B cell (primary cell): Measurements from ENCODE around the gene GOLGB1. TPM values are rescaled to one million over a fixed set of nuclear protein-coding genes. Genes with fewer than 3 reads are reported as not detected.

Experiments used
- ATAC-seq: fragments of 200-7000 bp; cut with Tn5 transposase; one replicate; pipeline ENCODE4 v1.10.0; 2021; ENCODE audit warnings: low read depth, mild to moderate bottlenecking, moderate number of reproducible peaks, moderate library complexity
- CTCF ChIA-PET: fragments of 350-600 bp; sonication (Branson Sonifier 250); formaldehyde crosslinking; loops from one replicate; lab custom pipeline; 2021; ENCODE audit warnings: antibody characterized with exemption, inconsistent platforms; lab: Charles Lee
- POLR2A ChIA-PET: fragments of 350-600 bp; sonication (Branson Sonifier 250); formaldehyde crosslinking; loops from one replicate; lab custom pipeline; 2021; ENCODE audit warnings: antibody characterized with exemption; lab: Charles Lee
- DNase-seq: peaks from one replicate; pipeline ENCODE4 v3.0.0; 2013
- H2AFZ ChIP-seq: 2 replicates; pipeline ENCODE4 v1.6.1; 2012; ENCODE audit warnings: mild to moderate bottlenecking, low read depth, low read length; ENCODE audit not compliant: insufficient read depth, poor library complexity, severe bottlenecking
- H3K27ac ChIP-seq, 2 donors: 1 replicate in 1 of 2; 2 replicates in 1 of 2; pipeline ENCODE4 v1.5.1; 2012 to 2013; ENCODE audit warnings: low read length in 2 of 2, mild to moderate bottlenecking in 2 of 2, moderate library complexity in 1 of 2
- H3K27me3 ChIP-seq, 4 experiments: fragments of 200-600 bp in 1 of 4; sonication (generic) in 1 of 4; replicated peaks in 1 of 4; 1 replicate in 2 of 4; 2 replicates in 2 of 4; pipeline versions ENCODE4 v1.6.1 to v1.7.0; 2013 to 2016; ENCODE audit warnings: low read length in 3 of 4, mild to moderate bottlenecking in 2 of 4, mixed read lengths in 1 of 4, moderate library complexity in 1 of 4; ENCODE audit not compliant: insufficient read depth in 4 of 4, control insufficient read depth in 3 of 4; ENCODE audit errors: control extremely low read depth in 1 of 4
- H3K36me3 ChIP-seq, 2 experiments: replicated peaks in 1 of 2; 1 replicate in 1 of 2; 2 replicates in 1 of 2; pipeline versions ENCODE4 v1.6.1 to v1.7.1; 2013; ENCODE audit warnings: low read length in 1 of 2; ENCODE audit not compliant: insufficient read depth in 2 of 2, control insufficient read depth in 1 of 2; ENCODE audit errors: control extremely low read depth in 1 of 2, extremely low read depth in 1 of 2
- H3K4me1 ChIP-seq, 2 donors: fragments of 200-600 bp in 1 of 2; sonication (generic) in 1 of 2; 1 replicate in 1 of 2; 2 replicates in 1 of 2; pipeline versions ENCODE4 v1.5.1 to v1.6.1; 2013 to 2017; ENCODE audit warnings: low read length in 2 of 2; ENCODE audit not compliant: control insufficient read depth in 2 of 2, insufficient read depth in 2 of 2
- H3K4me2 ChIP-seq: replicated peaks from 2 replicates; pipeline ENCODE3; 2012; ENCODE audit warnings: mild to moderate bottlenecking, low read depth, low read length; ENCODE audit not compliant: poor library complexity, severe bottlenecking
- H3K4me3 ChIP-seq, 5 experiments: fragments of 200-600 bp in 1 of 5; sonication (generic) in 1 of 5; 1 replicate in 3 of 5; 2 replicates in 2 of 5; pipeline versions ENCODE4 v1.5.1 to v1.7.0; 2011 to 2016; ENCODE audit warnings: low read length in 4 of 5, mild to moderate bottlenecking in 4 of 5, low read depth in 2 of 5, control low read depth in 1 of 5, moderate library complexity in 1 of 5; ENCODE audit not compliant: insufficient read depth in 1 of 5; ENCODE audit errors: control extremely low read depth in 1 of 5, extremely low read depth in 1 of 5
- H3K79me2 ChIP-seq: fragments of 200-600 bp; sonication (generic); one replicate; pipeline ENCODE4 v1.6.0; 2016; ENCODE audit warnings: low read length; ENCODE audit not compliant: control insufficient read depth, insufficient read depth
- H3K9ac ChIP-seq: fragments of 200-600 bp; sonication (generic); 2 replicates; pipeline ENCODE4 v1.6.1; 2017; ENCODE audit warnings: mild to moderate bottlenecking, low read length, moderate library complexity
- H3K9me3 ChIP-seq, 3 donors: one replicate each; pipeline versions ENCODE4 v1.6.1 to v1.7.1; 2013; ENCODE audit warnings: low read length in 2 of 3; ENCODE audit not compliant: control insufficient read depth in 2 of 3, insufficient read depth in 1 of 3; ENCODE audit errors: control extremely low read depth in 1 of 3
- H4K20me1 ChIP-seq: 2 replicates; pipeline ENCODE4 v1.6.0; 2012; ENCODE audit warnings: mild to moderate bottlenecking, low read length; ENCODE audit not compliant: insufficient read depth, control insufficient read depth, poor library complexity, severe bottlenecking
- H3K27ac Mint-ChIP-seq: one replicate; pipeline ENCODE4 v1.8.0; 2021; ENCODE audit warnings: mixed read lengths
- H3K27me3 Mint-ChIP-seq: one replicate; pipeline ENCODE4 v1.8.0; 2021; ENCODE audit warnings: mixed read lengths
- H3K4me1 Mint-ChIP-seq: one replicate; pipeline ENCODE4 v1.8.0; 2021; ENCODE audit warnings: mixed read lengths
- H3K4me3 Mint-ChIP-seq: one replicate; pipeline ENCODE4 v1.8.0; 2021; ENCODE audit warnings: mixed read lengths
- H3K9me3 Mint-ChIP-seq: one replicate; pipeline ENCODE4 v1.8.0; 2022; ENCODE audit warnings: mixed read lengths; ENCODE audit not compliant: insufficient read depth
- CTCF ChIP-seq: fragments of 200-600 bp; IDR thresholded peaks from one replicate; pipeline ENCODE4 v1.8.0; 2022; ENCODE audit warnings: antibody characterized with exemption, mild to moderate bottlenecking
- EZH2 ChIP-seq: IDR thresholded peaks from 2 replicates; pipeline ENCODE4 v1.6.1; 2012; ENCODE audit warnings: borderline replicate concordance, low read depth, mild to moderate bottlenecking, moderate library complexity, low read length; ENCODE audit not compliant: insufficient read depth, poor library complexity, severe bottlenecking
- WGBS: methylation state at CpG from one replicate; pipeline ENCODE4 v1.1.5; 2013; ENCODE audit warnings: missing lambda C conversion rate; ENCODE audit not compliant: insufficient coverage; 5-methylcytosine and 5-hydroxymethylcytosine counted together
- intact Hi-C: fragments of 100-400 bp; cut with micrococcal nuclease; formaldehyde crosslinking; loops from one replicate; pipeline ENCODE4 v1.10.0; 2022
- polyA plus RNA-seq: library from polyadenylated mRNA; depleted of rRNA; stranded (reverse); fragments of >200 nt; gene quantifications from 2 replicates; pipeline ENCODE4 v1.2.3, GENCODE V29; 2012
- total RNA-seq, 2 donors: library from RNA; stranded (reverse); fragments of 120-200 nt in 1 of 2; gene quantifications; 1 replicate in 1 of 2; 2 replicates in 1 of 2; pipeline versions ENCODE4 v1.2.3 to v1.2.4, GENCODE V29; 2013 to 2022

GOLGB1 gene
- total and polyA plus RNA-seq, 2 donors (not counting 1 experiment from before 2014, with no cell fraction given), result 6.2 to 58.7 TPM

DNA sequence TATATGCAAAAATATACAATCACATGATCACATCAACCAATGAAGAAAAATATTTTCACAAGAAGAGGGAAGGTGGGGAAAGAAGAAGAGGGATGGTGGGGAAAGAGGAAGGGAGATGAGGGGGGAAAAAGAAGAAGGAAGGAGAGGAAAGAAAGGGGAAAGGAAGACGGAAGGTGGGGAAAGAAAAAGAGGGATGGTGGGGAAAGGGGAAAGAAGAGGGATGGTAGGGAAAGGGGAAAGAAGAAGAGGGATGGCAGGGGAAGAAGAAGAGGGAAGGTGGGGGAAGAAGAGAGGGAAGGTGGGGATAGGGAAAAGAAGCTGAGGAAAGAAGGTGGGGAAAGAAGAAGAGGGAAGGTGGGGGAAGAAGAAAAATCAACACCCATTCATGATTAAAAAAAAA lies 3.2 kb upstream of the GOLGB1 start:
- no peak overlapping the region for H3K4me3 ChIP-seq
- H3K9me3 ChIP-seq, result peaks cover 0 to 1% (median 0%) of the 10 kb centered on the region in 3 donors
- peaks cover 17% of the 10 kb centered on the region for H3K79me2 ChIP-seq
- Mint-ChIP-seq H3K4me3 (no peak overlapping the region), H3K4me1 (peaks cover 6% of the 10 kb centered on the region), H3K27me3 (no peaks in the 10 kb centered on the region), H3K27ac (no peak overlapping the region), H3K9me3 (no peaks in the 10 kb centered on the region)
- 94% methylated on average over 1 of the region's 1 CpG for WGBS
- no peak overlapping the region for H3K9ac ChIP-seq
- no peak overlapping the region for H2AFZ ChIP-seq
- H3K36me3 ChIP-seq, result no peaks in the 10 kb centered on the region
- ChIA-PET POLR2A (no interaction called here), CTCF (no interaction called here)
- H3K4me1 ChIP-seq, result peaks cover 18 to 19% of the 10 kb centered on the region in 2 donors
- ATAC-seq, result no peak
- H3K27me3 ChIP-seq, result no peaks in the 10 kb centered on the region
- peaks cover 10% of the 10 kb centered on the region for H4K20me1 ChIP-seq
- no peak overlapping the region for H3K4me2 ChIP-seq
- H3K27ac ChIP-seq, result no peak overlapping the region
- DNase-seq, result no peak
- intact Hi-C loops, result loop anchor here (5.0 kb wide), 1 partner anchor 50 kb away; no protein-coding TSS in a partner anchor
- TF ChIP-seq CTCF, result no peak

GRCh38 chr3:121752261-121752660 lies 2.7 kb upstream of the GOLGB1 start:
- H3K4me3 Mint-ChIP-seq, result no peak overlapping the region
- intact Hi-C loops, result loop anchor here (5.0 kb wide), 1 partner anchor 50 kb away; no protein-coding TSS in a partner anchor

More at GRCh38 chr3:121752261-121752660, 2.7 kb upstream of the GOLGB1 start:
- H3K4me3 ChIP-seq, result no peak overlapping the region
- peaks cover 10% of the 10 kb centered on the region for H4K20me1 ChIP-seq
- WGBS, result no CpG with 5 or more reads among the region's 1 CpG
- peaks cover 0 to 1% (median 0%) of the 10 kb centered on the region in 3 donors for H3K9me3 ChIP-seq
- peaks cover 6% of the 10 kb centered on the region for H3K4me1 Mint-ChIP-seq
- H3K27me3 ChIP-seq, result no peaks in the 10 kb centered on the region
- H3K9me3 Mint-ChIP-seq, result no peaks in the 10 kb centered on the region
- no peak overlapping the region for H3K9ac ChIP-seq
- peaks cover 22% of the 10 kb centered on the region for H3K79me2 ChIP-seq
- no peaks in the 10 kb centered on the region for H3K36me3 ChIP-seq
- TF ChIP-seq CTCF, result no peak
- TF ChIP-seq EZH2, result no peak
- no peak overlapping the region for H2AFZ ChIP-seq
- no peaks in the 10 kb centered on the region for H3K27me3 Mint-ChIP-seq
- POLR2A ChIA-PET, result no interaction called here
- ATAC-seq (no peak), DNase-seq (no peak)
- H3K4me2 ChIP-seq, result no peak overlapping the region
- no peak overlapping the region for H3K27ac ChIP-seq
- H3K4me1 ChIP-seq, result peaks cover 18 to 19% of the 10 kb centered on the region in 2 donors
- CTCF ChIA-PET, result no interaction called here
- no peak overlapping the region for H3K27ac Mint-ChIP-seq
